Upper lobe of left lung (tissue), 6 donors: Measurements from ENCODE around the gene TMEM132A. TPM values are rescaled to one million over a fixed set of nuclear protein-coding genes. Genes with fewer than 3 reads are reported as not detected.

Experiments
- ATAC-seq, 2 donors: fragments of 200-7000 bp; cut with Tn5 transposase; one replicate each; pipeline ENCODE4 v1.9.1; 2022; ENCODE audit warnings: mild to moderate bottlenecking in 2 of 2, moderate library complexity in 2 of 2; ENCODE audit not compliant: low FRiP score in 2 of 2
- DNase-seq, 2 donors: peaks; one replicate each; pipeline ENCODE4 v3.0.0-alpha.2; 2019 to 2020
- H3K27ac ChIP-seq, 4 donors: fragments of 200-600 bp; sonication (generic); one replicate each; pipeline ENCODE4 v1.5.1; 2016 to 2019
- H3K27me3 ChIP-seq, 4 donors: fragments of 200-600 bp; sonication (generic); one replicate each; pipeline ENCODE4 v1.5.1; 2017 to 2019
- H3K36me3 ChIP-seq, 4 donors: fragments of 200-600 bp; sonication (generic); one replicate each; pipeline ENCODE4 v1.5.1; 2016 to 2019
- H3K4me1 ChIP-seq, 4 donors: fragments of 200-600 bp; sonication (generic); one replicate each; pipeline ENCODE4 v1.5.1; 2018 to 2019
- H3K4me3 ChIP-seq, 4 donors: fragments of 200-600 bp; sonication (generic); one replicate each; pipeline ENCODE4 v1.5.1; 2017 to 2019; ENCODE audit warnings: mild to moderate bottlenecking in 2 of 4, moderate library complexity in 1 of 4
- H3K9me3 ChIP-seq, 4 donors: fragments of 200-600 bp; sonication (generic); one replicate each; pipeline ENCODE4 v1.5.1; 2018 to 2019
- CTCF ChIP-seq, 6 experiments: fragments of 450-650 bp in 4 of 6; fragments of 200-600 bp in 2 of 6; sonication (generic) in 2 of 6; IDR thresholded peaks; one replicate each; pipeline ENCODE4 v1.5.1; 2016 to 2019; ENCODE audit warnings: antibody characterized with exemption in 6 of 6
- EP300 ChIP-seq, 4 donors: sonication (generic); formaldehyde crosslinking; IDR thresholded peaks; one replicate each; pipeline ENCODE4 v1.5.1; 2017; ENCODE audit warnings: antibody characterized with exemption in 4 of 4, control low read depth in 2 of 4
- POLR2A ChIP-seq, 4 donors: fragments of 450-650 bp; IDR thresholded peaks; one replicate each; pipeline ENCODE4 v1.5.1; 2016 to 2017; ENCODE audit warnings: antibody characterized with exemption in 4 of 4, mild to moderate bottlenecking in 2 of 4
- POLR2AphosphoS5 ChIP-seq, 2 donors: sonication (generic); formaldehyde crosslinking; IDR thresholded peaks; one replicate each; pipeline ENCODE4 v1.5.1; 2017; ENCODE audit warnings: antibody characterized with exemption in 2 of 2
- WGBS, 2 donors: methylation state at CpG; one replicate each; pipeline ENCODE4 v1.1.5; 2017 to 2018; 5-methylcytosine and 5-hydroxymethylcytosine counted together
- total RNA-seq, 6 donors: library from RNA; depleted of rRNA in 4 of 6; stranded (reverse); fragments of >200 nt in 4 of 6; gene quantifications; one replicate each; pipeline versions ENCODE4 v1.1.0 to v1.2.1, GENCODE V29; 2016 to 2021
- donor health status: DM: no; HTN: no; CAD: no; lungs with moderate emphysema.
- donor health status: DM: no; HTN: yes; CAD: no; lungs with severe emphysema.

Gene TMEM132A
- total RNA-seq, 6 donors from 2014 or later, result 3.6 to 18.2 (median 9.4) TPM

- Histone ChIP-seq H3K9me3 (peaks cover 0 to 4% (median 0%) of the 10 kb centered on the region in 4 donors), H3K27ac (no peak overlapping the region)
- DNase-seq, result no peak
Observed at GRCh38 chr11:60964801-60965200, 40.5 kb downstream of the TMEM132A start.

GRCh38 chr11:60966890-60967289 is 42.6 kb downstream of the TMEM132A start:
- 75 to 83% methylated on average over 4 of the region's 4 CpGs for WGBS, 2 donors

More at GRCh38 chr11:60964801-60965200, 40.5 kb downstream of the TMEM132A start:
- Histone ChIP-seq H3K4me1 (no peaks in the 10 kb centered on the region), H3K36me3 (no peaks in the 10 kb centered on the region), H3K4me3 (no peak overlapping the region), H3K27me3 (no peaks in the 10 kb centered on the region)
- WGBS, 2 donors, result 83 to 86% methylated on average over 6 of the region's 6 CpGs
- TF ChIP-seq POLR2AphosphoS5 (IDR thresholded peaks at IDR 0.05), result no peak
- TF ChIP-seq POLR2A (IDR thresholded peaks at IDR 0.05), result no peak
- TF ChIP-seq EP300 (IDR thresholded peaks at IDR 0.05), result no peak
- TF ChIP-seq CTCF (IDR thresholded peaks at IDR 0.05), result no peak
- ATAC-seq, result no peak

GRCh38 chr11:60968223-60968622 is 44.0 kb downstream of the TMEM132A start:
- Histone ChIP-seq H3K36me3 (no peaks in the 10 kb centered on the region), H3K27ac (no peak overlapping the region), H3K9me3 (peaks cover 0 to 4% (median 0%) of the 10 kb centered on the region in 4 donors), H3K4me3 (no peak overlapping the region), H3K4me1 (peaks cover 0 to 7% (median 2%) of the 10 kb centered on the region in 4 donors), H3K27me3 (no peaks in the 10 kb centered on the region)
- DNase-seq (no peak), ATAC-seq (no peak)
- no peak for TF ChIP-seq POLR2AphosphoS5 (IDR thresholded peaks at IDR 0.05)
- no peak for TF ChIP-seq EP300 (IDR thresholded peaks at IDR 0.05)
- no peak for TF ChIP-seq POLR2A (IDR thresholded peaks at IDR 0.05)
- TF ChIP-seq CTCF (IDR thresholded peaks at IDR 0.05), result no peak
- WGBS, 2 donors, result 42 to 96% methylated on average over 1 of the region's 1 CpG

More at GRCh38 chr11:60966890-60967289, 42.6 kb downstream of the TMEM132A start:
- H3K9me3 ChIP-seq, result peaks cover 0 to 4% (median 0%) of the 10 kb centered on the region in 4 donors
- H3K36me3 ChIP-seq, result no peaks in the 10 kb centered on the region
- H3K4me3 ChIP-seq, result no peak overlapping the region
- DNase-seq (no peak), ATAC-seq (peak in 1 of 2 donors; percentile 57)
- H3K27me3 ChIP-seq, result no peaks in the 10 kb centered on the region
- H3K4me1 ChIP-seq, result peaks cover 0 to 7% (median 2%) of the 10 kb centered on the region in 4 donors
- H3K27ac ChIP-seq, result no peak overlapping the region
- TF ChIP-seq EP300 (IDR thresholded peaks at IDR 0.05) (no peak), POLR2A (IDR thresholded peaks at IDR 0.05) (no peak), CTCF (IDR thresholded peaks at IDR 0.05) (no peak), POLR2AphosphoS5 (IDR thresholded peaks at IDR 0.05) (no peak)

- Histone ChIP-seq H3K36me3 (no peaks in the 10 kb centered on the region), H3K4me1 (peaks cover 0 to 7% (median 2%) of the 10 kb centered on the region in 4 donors), H3K9me3 (peaks cover 0 to 4% (median 0%) of the 10 kb centered on the region in 4 donors), H3K27ac (no peak overlapping the region), H3K4me3 (no peak overlapping the region), H3K27me3 (no peaks in the 10 kb centered on the region)
- DNase-seq (peak; percentile 49 to 86), ATAC-seq (peak; percentile 74 to 83)
- TF ChIP-seq CTCF (IDR thresholded peaks at IDR 0.05), result peak; percentile 82 to 92 (median 90)
- no peak for TF ChIP-seq EP300 (IDR thresholded peaks at IDR 0.05)
- no peak for TF ChIP-seq POLR2AphosphoS5 (IDR thresholded peaks at IDR 0.05)
- TF ChIP-seq POLR2A (IDR thresholded peaks at IDR 0.05), result no peak
- WGBS, 2 donors, result 12 to 35% methylated on average over 4 to 9 of the region's 9 CpGs
Observed at GRCh38 chr11:60970369-60970774, 46.1 kb downstream of the TMEM132A start.

- 79 to 86% methylated on average over 2 to 5 of the region's 5 CpGs for WGBS, 2 donors
- Histone ChIP-seq H3K4me3 (no peak overlapping the region), H3K36me3 (no peaks in the 10 kb centered on the region), H3K27me3 (no peaks in the 10 kb centered on the region), H3K9me3 (peaks cover 0 to 4% (median 0%) of the 10 kb centered on the region in 4 donors), H3K27ac (no peak overlapping the region), H3K4me1 (peaks cover 0 to 7% (median 2%) of the 10 kb centered on the region in 4 donors)
- ATAC-seq, result no peak
- DNase-seq, result no peak
- TF ChIP-seq POLR2A (IDR thresholded peaks at IDR 0.05) (no peak), POLR2AphosphoS5 (IDR thresholded peaks at IDR 0.05) (no peak), EP300 (IDR thresholded peaks at IDR 0.05) (no peak), CTCF (IDR thresholded peaks at IDR 0.05) (no peak)
Observed at GRCh38 chr11:60970890-60971289, 46.6 kb downstream of the TMEM132A start.
